Tibial artery (tissue), 4 donors: ENCODE data around the gene WNT6.

Experiments
- DNase-seq, 2 donors: peaks; one replicate each; pipeline ENCODE4 v3.0.0-alpha.2; 2019
- H3K27ac ChIP-seq, 2 donors: fragments of 200-600 bp; sonication (generic) in 1 of 2; 1 replicate in 1 of 2; 2 replicates in 1 of 2; pipeline ENCODE4 v1.5.1; 2018 to 2019; ENCODE audit warnings: mild to moderate bottlenecking in 1 of 2
- H3K27me3 ChIP-seq, 2 donors: fragments of 200-600 bp; sonication (generic) in 1 of 2; one replicate each; pipeline versions ENCODE4 v1.5.1 to v1.6.0; 2016 to 2019
- H3K36me3 ChIP-seq, 3 donors: fragments of 200-600 bp; sonication (generic) in 2 of 3; one replicate each; pipeline ENCODE4 v1.5.1; 2016 to 2019; ENCODE audit warnings: mild to moderate bottlenecking in 2 of 3
- H3K4me1 ChIP-seq, 4 donors: fragments of 200-600 bp; sonication (generic) in 2 of 4; 1 replicate in 3 of 4; 2 replicates in 1 of 4; pipeline ENCODE4 v1.5.1; 2016 to 2019
- H3K4me3 ChIP-seq, 2 donors: fragments of 200-600 bp; sonication (generic) in 1 of 2; 1 replicate in 1 of 2; 2 replicates in 1 of 2; pipeline ENCODE4 v1.5.1; 2018 to 2019; ENCODE audit warnings: mild to moderate bottlenecking in 2 of 2
- H3K9me3 ChIP-seq, 3 donors: fragments of 200-600 bp; sonication (generic) in 1 of 3; one replicate each; pipeline ENCODE4 v1.5.1; 2016 to 2019
- intact Hi-C: fragments of 100-400 bp; cut with DNase I; formaldehyde crosslinking; loops from one replicate; pipeline ENCODE4 v1.15.0; 2023; ENCODE audit warnings: low total_unique reads
- TF ChIP-seq, protein P1 (sequence below), 2 experiments: fragments of 200-600 bp in 1 of 2; fragments of 450-650 bp in 1 of 2; IDR thresholded peaks; one replicate each; pipeline ENCODE4 v1.5.1; 2017 to 2019; ENCODE audit warnings: antibody characterized with exemption in 2 of 2, mild to moderate bottlenecking in 1 of 2, moderate library complexity in 1 of 2

WNT6 gene

GRCh38 chr2:218819093-218819492 lies 40.5 kb upstream of the WNT6 start:
- H3K4me3 ChIP-seq: no peak overlapping the region
- no peaks in the 10 kb centered on the region for H3K4me1 ChIP-seq
- H3K27ac ChIP-seq: no peak overlapping the region
- TF ChIP-seq, protein P1, sequence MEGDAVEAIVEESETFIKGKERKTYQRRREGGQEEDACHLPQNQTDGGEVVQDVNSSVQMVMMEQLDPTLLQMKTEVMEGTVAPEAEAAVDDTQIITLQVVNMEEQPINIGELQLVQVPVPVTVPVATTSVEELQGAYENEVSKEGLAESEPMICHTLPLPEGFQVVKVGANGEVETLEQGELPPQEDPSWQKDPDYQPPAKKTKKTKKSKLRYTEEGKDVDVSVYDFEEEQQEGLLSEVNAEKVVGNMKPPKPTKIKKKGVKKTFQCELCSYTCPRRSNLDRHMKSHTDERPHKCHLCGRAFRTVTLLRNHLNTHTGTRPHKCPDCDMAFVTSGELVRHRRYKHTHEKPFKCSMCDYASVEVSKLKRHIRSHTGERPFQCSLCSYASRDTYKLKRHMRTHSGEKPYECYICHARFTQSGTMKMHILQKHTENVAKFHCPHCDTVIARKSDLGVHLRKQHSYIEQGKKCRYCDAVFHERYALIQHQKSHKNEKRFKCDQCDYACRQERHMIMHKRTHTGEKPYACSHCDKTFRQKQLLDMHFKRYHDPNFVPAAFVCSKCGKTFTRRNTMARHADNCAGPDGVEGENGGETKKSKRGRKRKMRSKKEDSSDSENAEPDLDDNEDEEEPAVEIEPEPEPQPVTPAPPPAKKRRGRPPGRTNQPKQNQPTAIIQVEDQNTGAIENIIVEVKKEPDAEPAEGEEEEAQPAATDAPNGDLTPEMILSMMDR (IDR thresholded peaks at IDR 0.05): no peak
- H3K27me3 ChIP-seq: no peaks in the 10 kb centered on the region
- H3K36me3 ChIP-seq: peaks cover 12 to 68% (median 39%) of the 10 kb centered on the region in 3 donors
- H3K9me3 ChIP-seq: no peaks in the 10 kb centered on the region
- intact Hi-C loops: no loop called here
- DNase-seq: no peak

DNA sequence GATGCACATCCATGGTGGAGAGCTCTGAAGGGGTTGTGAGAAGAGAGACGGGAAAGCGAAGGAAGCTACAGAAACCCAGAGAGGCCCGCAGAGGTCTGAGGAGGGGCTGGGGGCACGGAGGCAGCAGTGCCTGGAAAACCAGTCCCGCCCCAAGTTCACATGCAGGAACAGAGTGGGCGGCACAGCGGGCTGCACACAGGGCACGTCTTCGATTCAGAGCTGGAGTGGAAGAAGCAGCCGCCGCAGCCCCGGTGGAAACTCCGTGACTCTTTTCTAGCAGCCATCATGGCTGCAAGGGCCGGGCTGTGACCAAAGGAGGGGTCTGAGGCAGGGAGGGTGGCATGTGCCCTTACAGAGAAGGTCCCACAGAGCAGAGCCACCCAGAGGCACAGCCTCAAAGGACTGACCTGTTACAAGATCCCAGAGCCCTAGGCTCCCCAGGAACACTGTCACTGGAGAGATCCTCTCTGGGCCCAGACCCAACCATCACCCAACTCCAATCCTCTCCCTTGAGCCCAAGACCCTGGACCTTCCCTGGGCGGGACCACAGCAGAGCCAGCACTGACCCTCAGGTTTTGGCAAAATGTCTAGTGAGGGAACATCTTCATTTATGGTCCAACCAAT lies 38.7 kb upstream of the WNT6 start:
- H3K36me3 ChIP-seq: peaks cover 0 to 50% (median 21%) of the 10 kb centered on the region in 3 donors
- TF ChIP-seq, protein P1 (IDR thresholded peaks at IDR 0.05): no peak
- H3K27me3 ChIP-seq: no peaks in the 10 kb centered on the region
- H3K4me3 ChIP-seq: no peak overlapping the region
- no peaks in the 10 kb centered on the region for H3K9me3 ChIP-seq
- intact Hi-C loops: no loop called here
- no peak for DNase-seq
- H3K27ac ChIP-seq: no peak overlapping the region
- no peaks in the 10 kb centered on the region for H3K4me1 ChIP-seq

DNA sequence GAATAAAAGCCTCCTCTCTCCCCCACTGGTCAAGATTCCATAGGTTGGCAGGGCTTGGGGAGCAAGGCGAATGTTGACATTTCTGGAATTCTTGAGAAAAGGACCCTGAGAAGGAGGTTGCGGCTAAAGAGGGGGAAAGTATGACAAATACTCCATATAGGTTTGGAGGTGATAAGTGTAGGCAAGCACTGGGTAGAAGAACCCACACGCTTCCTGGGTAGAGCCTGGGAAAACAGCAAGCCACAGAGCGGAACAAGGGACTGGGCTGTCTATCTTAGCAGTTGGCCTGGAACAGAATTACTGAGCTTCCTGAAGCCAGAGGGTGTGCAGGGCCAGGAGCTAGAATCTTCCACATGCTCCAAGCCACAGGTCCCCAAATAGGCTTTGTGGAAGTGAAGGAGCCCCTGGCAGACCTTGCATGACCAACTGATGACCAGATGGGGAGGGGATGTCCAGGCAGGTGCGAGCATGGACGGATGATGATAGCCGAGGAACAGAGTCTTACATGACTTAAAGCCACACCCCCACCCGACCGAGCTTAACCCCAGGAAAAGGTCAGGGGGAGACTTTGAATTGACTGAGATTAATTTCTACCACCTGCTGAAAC lies 37.9 kb upstream of the WNT6 start:
- TF ChIP-seq, protein P1 (IDR thresholded peaks at IDR 0.05): no peak
- H3K36me3 ChIP-seq: peaks cover 0 to 42% (median 16%) of the 10 kb centered on the region in 3 donors
- DNase-seq: no peak
- no peak overlapping the region for H3K4me3 ChIP-seq
- H3K9me3 ChIP-seq: no peaks in the 10 kb centered on the region
- no peak overlapping the region for H3K27ac ChIP-seq
- no peaks in the 10 kb centered on the region for H3K27me3 ChIP-seq
- H3K4me1 ChIP-seq: no peaks in the 10 kb centered on the region
- intact Hi-C loops: no loop called here

GRCh38 chr2:218822622-218823021 lies 37.0 kb upstream of the WNT6 start:
- Histone ChIP-seq H3K27ac (no peak overlapping the region), H3K4me1 (no peaks in the 10 kb centered on the region), H3K27me3 (no peaks in the 10 kb centered on the region), H3K9me3 (no peaks in the 10 kb centered on the region), H3K4me3 (no peak overlapping the region), H3K36me3 (peaks cover 0 to 34% (median 12%) of the 10 kb centered on the region in 3 donors)
- intact Hi-C loops: no loop called here
- no peak for DNase-seq
- TF ChIP-seq, protein P1 (IDR thresholded peaks at IDR 0.05): no peak

GRCh38 chr2:218823196-218823855 lies 36.3 kb upstream of the WNT6 start:
- Histone ChIP-seq H3K9me3 (no peaks in the 10 kb centered on the region), H3K4me1 (no peaks in the 10 kb centered on the region), H3K27ac (no peak overlapping the region), H3K4me3 (no peak overlapping the region), H3K27me3 (no peaks in the 10 kb centered on the region), H3K36me3 (peaks cover 0 to 27% (median 12%) of the 10 kb centered on the region in 3 donors)
- intact Hi-C loops: no loop called here
- TF ChIP-seq, protein P1 (IDR thresholded peaks at IDR 0.05): no peak
- DNase-seq: no peak
